Neuron (in vitro differentiated cells): ENCODE data around the gene RIN1.
A peak's percentile ranks its signal among the peaks of the same experiment; 100 is the strongest.
"Not testable (repeated sequence)": the region's sequence is repeated elsewhere in the genome, so short reads cannot be mapped to it uniquely, and the experiment has no call there.

Experiments
- H2AFZ ChIP-seq: one replicate; pipeline ENCODE4 v1.6.1; 2013; ENCODE audit warnings: low read depth, mild to moderate bottlenecking, inconsistent platforms, low read length, moderate library complexity
- H3K27me3 ChIP-seq: one replicate; pipeline ENCODE4 v1.6.1; 2013; ENCODE audit warnings: low read length; ENCODE audit not compliant: insufficient read depth
- H3K36me3 ChIP-seq: one replicate; pipeline ENCODE4 v1.6.1; 2013; ENCODE audit warnings: low read length; ENCODE audit not compliant: insufficient read depth
- H3K4me1 ChIP-seq: one replicate; pipeline ENCODE4 v1.6.1; 2013; ENCODE audit warnings: low read length; ENCODE audit not compliant: insufficient read depth
- H3K4me3 ChIP-seq: 2 replicates; pipeline ENCODE4 v1.5.1; 2013; ENCODE audit warnings: mild to moderate bottlenecking, low read length, moderate library complexity
- H3K9me3 ChIP-seq: one replicate; pipeline ENCODE4 v1.6.1; 2013; ENCODE audit warnings: low read length

Gene RIN1, protein sequence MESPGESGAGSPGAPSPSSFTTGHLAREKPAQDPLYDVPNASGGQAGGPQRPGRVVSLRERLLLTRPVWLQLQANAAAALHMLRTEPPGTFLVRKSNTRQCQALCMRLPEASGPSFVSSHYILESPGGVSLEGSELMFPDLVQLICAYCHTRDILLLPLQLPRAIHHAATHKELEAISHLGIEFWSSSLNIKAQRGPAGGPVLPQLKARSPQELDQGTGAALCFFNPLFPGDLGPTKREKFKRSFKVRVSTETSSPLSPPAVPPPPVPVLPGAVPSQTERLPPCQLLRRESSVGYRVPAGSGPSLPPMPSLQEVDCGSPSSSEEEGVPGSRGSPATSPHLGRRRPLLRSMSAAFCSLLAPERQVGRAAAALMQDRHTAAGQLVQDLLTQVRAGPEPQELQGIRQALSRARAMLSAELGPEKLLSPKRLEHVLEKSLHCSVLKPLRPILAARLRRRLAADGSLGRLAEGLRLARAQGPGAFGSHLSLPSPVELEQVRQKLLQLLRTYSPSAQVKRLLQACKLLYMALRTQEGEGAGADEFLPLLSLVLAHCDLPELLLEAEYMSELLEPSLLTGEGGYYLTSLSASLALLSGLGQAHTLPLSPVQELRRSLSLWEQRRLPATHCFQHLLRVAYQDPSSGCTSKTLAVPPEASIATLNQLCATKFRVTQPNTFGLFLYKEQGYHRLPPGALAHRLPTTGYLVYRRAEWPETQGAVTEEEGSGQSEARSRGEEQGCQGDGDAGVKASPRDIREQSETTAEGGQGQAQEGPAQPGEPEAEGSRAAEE

DNA sequence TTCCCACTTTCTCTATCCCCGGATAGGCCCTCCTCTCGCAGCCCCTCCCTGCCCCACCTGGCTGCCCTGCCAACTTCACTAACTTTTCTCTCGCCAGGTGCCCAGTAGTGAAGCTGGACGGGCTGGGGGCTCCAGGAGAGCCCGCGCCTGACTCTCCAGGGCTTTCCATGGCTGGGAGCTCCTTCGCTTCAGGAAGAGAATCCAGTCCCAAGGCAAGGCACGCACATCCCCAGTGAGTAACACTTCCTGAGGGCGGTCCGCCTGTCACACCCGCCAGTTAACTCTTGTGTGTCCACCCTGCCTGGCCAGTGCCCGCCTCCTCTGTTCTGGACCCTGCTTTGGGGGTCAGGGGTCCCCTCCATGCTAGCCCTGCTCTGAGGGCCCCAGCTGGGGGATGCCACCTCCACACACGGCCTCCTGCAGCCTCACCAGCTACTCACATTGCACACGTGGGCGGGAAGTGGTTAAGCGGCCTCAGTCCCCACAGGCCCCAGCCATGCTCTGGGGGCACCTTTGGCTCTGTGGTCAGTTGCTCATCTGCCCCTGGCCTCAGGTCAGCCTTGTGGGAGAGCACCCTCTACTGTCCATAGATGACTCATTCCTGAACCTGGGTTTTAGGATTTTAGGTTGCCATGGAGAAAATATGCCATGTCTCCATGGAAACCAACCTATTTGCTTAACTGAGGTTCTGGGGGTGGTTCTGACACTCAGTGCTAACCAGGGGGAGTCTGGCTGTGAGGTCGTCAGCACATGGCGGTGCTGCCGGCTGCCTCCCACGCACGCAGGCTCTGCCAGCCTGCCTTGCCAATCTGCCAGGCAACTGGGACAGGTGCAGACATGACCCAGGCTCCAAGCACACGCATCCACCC, at the start of gene RIN1:
RIN1 (minus strand) TSS at position 201 of the 869 bp plus-strand sequence; CDS start at position 169, 32 bp downstream.
- Histone ChIP-seq H3K9me3 (no peaks in the 10 kb centered on the region), H3K4me3 (peak within 1 kb of the TSS; percentile 46), H2AFZ (peak within 1 kb of the TSS; percentile 8), H3K36me3 (peaks cover 34% of the 10 kb centered on the region), H3K4me1 (peaks cover 31% of the 10 kb centered on the region), H3K27me3 (no peaks in the 10 kb centered on the region)

GRCh38 chr11:66384316-66384715, 48.1 kb upstream of the RIN1 start:
- not testable (repeated sequence) for H3K4me3 ChIP-seq, H2AFZ ChIP-seq, H3K27me3 ChIP-seq, H3K4me1 ChIP-seq, H3K9me3 ChIP-seq, H3K36me3 ChIP-seq

- not testable (repeated sequence) for H3K27me3 ChIP-seq, H3K36me3 ChIP-seq, H3K4me3 ChIP-seq, H2AFZ ChIP-seq, H3K9me3 ChIP-seq, H3K4me1 ChIP-seq
Observed at GRCh38 chr11:66380264-66380663, 44.0 kb upstream of the RIN1 start.

DNA sequence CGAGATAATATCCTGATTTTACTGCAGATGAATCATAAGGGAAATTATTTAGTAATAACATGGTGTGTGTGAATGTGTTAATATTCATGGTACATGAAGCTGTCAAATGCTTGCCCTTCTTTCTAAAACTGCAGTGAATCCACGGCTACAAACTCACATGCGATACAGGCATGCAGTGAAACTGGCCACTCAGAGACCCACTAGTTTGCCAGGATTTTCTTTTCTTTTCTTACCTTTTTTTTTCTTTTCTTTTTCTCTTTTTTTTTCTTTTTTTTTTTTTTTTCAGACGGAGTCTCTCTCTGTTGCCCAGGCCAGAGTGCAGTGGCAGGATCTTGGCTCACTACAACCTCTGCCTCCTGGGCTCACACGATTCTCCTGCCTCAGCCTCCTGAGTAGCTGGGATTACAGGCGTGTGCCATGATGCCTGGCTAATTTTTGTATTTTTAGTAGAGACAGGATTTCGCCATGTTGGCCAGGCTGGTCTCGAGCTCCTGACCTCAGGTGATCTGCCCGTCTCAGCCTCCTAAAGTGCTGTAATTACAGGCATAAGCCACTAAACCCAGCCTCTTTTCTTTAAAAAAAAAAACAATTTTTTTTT, 37.6 kb upstream of the RIN1 start:
- H3K36me3 ChIP-seq, H3K9me3 ChIP-seq, H2AFZ ChIP-seq, H3K27me3 ChIP-seq, H3K4me3 ChIP-seq: not testable (repeated sequence)
- peaks cover 25% of the 10 kb centered on the region for H3K4me1 ChIP-seq

DNA sequence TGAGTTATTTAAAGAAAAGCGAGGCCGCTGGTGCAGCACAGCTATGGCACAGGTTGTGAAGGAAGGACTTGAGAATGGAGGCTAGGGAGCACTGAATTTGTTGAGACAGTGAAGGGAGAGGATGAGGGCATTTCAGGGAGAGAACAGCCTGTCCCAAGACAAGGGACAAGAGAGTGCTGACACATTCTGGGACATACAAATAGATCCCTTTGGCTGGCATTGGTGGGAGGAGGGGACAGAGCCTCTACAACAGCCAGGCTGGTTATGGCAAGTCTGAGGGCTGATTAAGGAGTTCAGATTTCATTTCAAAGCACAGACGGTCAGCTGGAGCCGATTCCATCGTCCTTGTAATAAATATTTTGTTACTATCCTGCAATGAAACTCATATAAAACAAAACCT, 37.0 kb upstream of the RIN1 start:
- Histone ChIP-seq H2AFZ (no peak overlapping the region), H3K36me3 (no peaks in the 10 kb centered on the region), H3K9me3 (no peaks in the 10 kb centered on the region), H3K4me3 (no peak overlapping the region), H3K27me3 (no peaks in the 10 kb centered on the region), H3K4me1 (peaks cover 25% of the 10 kb centered on the region)

GRCh38 chr11:66371627-66372415, 35.6 kb upstream of the RIN1 start, which contains the start of gene SLC29A2:
SLC29A2 (minus strand) TSS chr11:66371760; CDS start chr11:66371591, 169 bp downstream.
- peak within 1 kb of the TSS; percentile 84 for H2AFZ ChIP-seq
- H3K36me3 ChIP-seq: no peaks in the 10 kb centered on the region
- H3K9me3 ChIP-seq: no peaks in the 10 kb centered on the region
- no peaks in the 10 kb centered on the region for H3K27me3 ChIP-seq
- H3K4me1 ChIP-seq: peaks cover 25% of the 10 kb centered on the region
- peak within 1 kb of the TSS; percentile 64 for H3K4me3 ChIP-seq

DNA sequence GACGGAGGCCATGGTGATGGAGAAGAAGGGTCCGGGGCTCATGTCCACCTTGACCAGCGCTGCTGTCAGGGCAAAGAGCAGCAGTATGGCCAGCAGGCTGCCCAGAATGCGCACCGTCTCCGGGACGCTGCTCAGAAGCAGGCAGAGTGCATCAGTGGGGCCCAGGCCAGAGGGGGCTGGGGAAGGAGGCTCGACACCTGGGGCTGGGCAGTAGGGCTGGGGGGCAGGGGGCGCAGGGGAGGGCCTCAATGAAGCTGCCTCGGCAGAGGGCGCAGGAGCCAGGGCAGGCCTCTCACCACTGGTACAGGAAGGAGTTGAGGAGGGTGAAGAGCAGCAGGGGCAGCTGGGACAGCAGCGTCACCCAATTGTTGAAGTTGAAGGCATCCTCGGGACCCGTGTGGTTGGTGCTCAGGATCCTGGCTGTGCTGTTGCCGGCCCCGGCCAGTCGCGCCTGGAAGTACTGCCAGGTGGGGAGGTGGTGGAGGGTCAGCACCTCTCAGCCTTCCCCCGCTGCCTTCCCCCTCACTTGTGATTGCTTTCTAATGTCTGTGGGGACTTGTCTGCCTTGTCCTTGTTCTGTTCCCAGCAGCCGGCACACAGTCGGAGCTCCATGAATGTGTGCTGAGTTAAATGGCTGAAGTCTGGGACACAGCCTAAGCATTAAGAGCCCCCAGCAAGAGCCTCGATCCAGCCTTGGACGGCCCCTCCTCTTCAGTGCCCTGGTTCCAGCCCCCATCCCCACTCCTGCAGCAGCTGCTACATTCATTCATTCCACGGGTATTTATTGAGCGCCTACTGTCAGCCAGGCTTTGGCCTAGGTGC, 33.0 kb upstream of the RIN1 start:
- Histone ChIP-seq H2AFZ (no peak overlapping the region), H3K27me3 (no peaks in the 10 kb centered on the region), H3K4me3 (no peak overlapping the region), H3K9me3 (no peaks in the 10 kb centered on the region), H3K4me1 (peaks cover 25% of the 10 kb centered on the region), H3K36me3 (no peaks in the 10 kb centered on the region)

DNA sequence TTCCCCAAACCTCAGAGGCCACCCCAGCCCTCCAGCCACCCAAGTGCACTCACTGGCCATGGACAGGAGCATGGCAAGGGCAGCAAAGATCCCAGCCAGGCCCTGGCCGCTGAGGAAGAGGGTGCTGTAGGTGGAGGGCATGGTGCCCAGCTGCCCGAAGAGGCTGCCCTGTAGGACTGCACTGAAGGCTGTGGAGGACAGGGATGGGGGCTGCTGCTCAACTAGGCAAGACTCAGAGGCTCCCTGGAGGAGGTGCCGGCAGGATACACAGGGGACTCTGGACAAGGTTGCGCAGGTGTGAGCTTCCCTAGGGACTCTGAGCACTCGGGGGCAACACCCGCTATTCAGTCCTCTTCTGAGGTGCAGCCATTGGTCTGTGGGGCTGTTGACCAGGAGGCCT, 32.2 kb upstream of the RIN1 start:
- Histone ChIP-seq H3K4me3 (no peak overlapping the region), H3K4me1 (peaks cover 23% of the 10 kb centered on the region), H2AFZ (no peak overlapping the region), H3K36me3 (no peaks in the 10 kb centered on the region), H3K9me3 (no peaks in the 10 kb centered on the region), H3K27me3 (no peaks in the 10 kb centered on the region)

- H2AFZ ChIP-seq: no peak overlapping the region
- no peaks in the 10 kb centered on the region for H3K27me3 ChIP-seq
- H3K4me1 ChIP-seq: peaks cover 19% of the 10 kb centered on the region
- H3K36me3 ChIP-seq: peaks cover 2% of the 10 kb centered on the region
- no peak overlapping the region for H3K4me3 ChIP-seq
- H3K9me3 ChIP-seq: no peaks in the 10 kb centered on the region
Observed at GRCh38 chr11:66367561-66368312, 31.5 kb upstream of the RIN1 start.

DNA sequence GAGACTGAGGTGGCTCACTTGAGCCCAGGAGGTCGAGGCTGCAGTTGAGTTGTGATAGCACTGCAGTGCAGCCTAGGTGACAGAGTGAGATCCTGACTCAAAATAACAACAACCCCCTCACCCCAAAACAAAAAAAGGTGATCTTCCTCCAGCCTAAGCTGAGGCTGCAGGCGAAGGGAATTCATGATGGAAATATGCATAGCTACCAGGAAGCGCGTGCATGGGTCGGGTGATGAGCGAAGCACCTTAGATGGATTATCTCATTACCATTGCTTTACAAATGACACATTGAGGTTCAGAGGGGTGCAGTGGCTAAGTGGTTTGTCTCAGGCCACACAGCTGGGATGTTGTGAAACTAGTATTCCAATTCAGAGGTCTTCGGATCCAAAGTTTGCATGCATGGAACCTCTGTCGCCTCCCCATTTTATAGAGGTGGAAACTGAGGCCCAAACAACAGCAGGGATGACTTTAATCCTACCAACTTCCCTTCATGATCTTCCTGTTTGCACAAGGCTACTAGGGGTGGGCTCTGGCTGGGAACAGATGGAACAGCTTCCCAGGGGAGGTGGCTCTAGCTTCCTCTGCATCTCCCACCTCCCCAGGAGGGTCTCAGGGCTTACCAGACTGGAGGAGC, 30.7 kb upstream of the RIN1 start:
- no peaks in the 10 kb centered on the region for H3K9me3 ChIP-seq
- peaks cover 14% of the 10 kb centered on the region for H3K4me1 ChIP-seq
- H3K27me3 ChIP-seq: no peaks in the 10 kb centered on the region
- no peak overlapping the region for H2AFZ ChIP-seq
- H3K4me3 ChIP-seq: no peak overlapping the region
- H3K36me3 ChIP-seq: peaks cover 4% of the 10 kb centered on the region
